GM12878 (cell line): ENCODE data around the gene MFAP4. TPM values are rescaled to one million over a fixed set of nuclear protein-coding genes. Genes with fewer than 3 reads are reported as not detected.

ENCODE experiments used
- ATAC-seq: fragments of 200-7000 bp; cut with Tn5 transposase; 3 replicates; pipeline ENCODE4 v1.9.1; 2020; ENCODE audit warnings: mild to moderate bottlenecking, moderate library complexity
- BruUV-seq: library from RNA; stranded (reverse); fragments of 400-500 nt; replicated peaks from 2 replicates; lab custom pipeline; 2021; lab: Mats Ljungman, UMichigan
- CTCF ChIA-PET: fragments of 300-600 bp; sonication (Branson Sonifier 250); formaldehyde crosslinking; extraction: SDS; loops from one replicate; lab custom pipeline; 2021; ENCODE audit warnings: inconsistent platforms; lab: Yijun Ruan, JAX
- POLR2A ChIA-PET: fragments of 350-600 bp; formaldehyde crosslinking; extraction: SDS; loops from one replicate; lab custom pipeline; 2021; ENCODE audit warnings: inconsistent platforms; lab: Charles Lee
- RAD21 ChIA-PET: fragments of 300-600 bp; sonication (Branson Sonifier 250); formaldehyde crosslinking; loops from one replicate; lab custom pipeline; 2023; ENCODE audit warnings: antibody characterized with exemption; ENCODE audit not compliant: unreplicated experiment; lab: Charles Lee
- SMC1A ChIA-PET: fragments of 300-600 bp; sonication (Branson Sonifier 250); formaldehyde crosslinking; loops from one replicate; lab custom pipeline; 2023; ENCODE audit not compliant: unreplicated experiment, uncharacterized antibody; lab: Charles Lee
- DNase-seq: peaks from one replicate; pipeline ENCODE4 v3.0.0-alpha.2; 2011; ENCODE audit warnings: low read depth, low spot score
- FAIRE-seq: peaks from 3 replicates; lab custom pipeline; 2011; peaks lifted over from hg19 to GRCh38; lab: Jason Lieb, UNC
- H2AFZ ChIP-seq: 2 replicates; pipeline ENCODE4 v1.6.0; 2011; ENCODE audit warnings: low read depth, low read length, control low read depth; ENCODE audit not compliant: control insufficient read depth
- H3K27ac ChIP-seq: 2 replicates; pipeline ENCODE4 v1.5.1; 2011; ENCODE audit warnings: control low read depth; ENCODE audit not compliant: control insufficient read depth, insufficient read depth
- H3K27me3 ChIP-seq, 2 experiments: replicated peaks in 1 of 2; 2 replicates each; pipeline versions ENCODE4 v1.6.0 to v1.6.1; 2011; ENCODE audit warnings: low read length in 1 of 2; ENCODE audit not compliant: control insufficient read depth in 2 of 2, insufficient read depth in 2 of 2
- H3K36me3 ChIP-seq, 2 experiments: 2 replicates each; pipeline ENCODE4 v1.5.1; 2011; ENCODE audit warnings: low read length in 1 of 2; ENCODE audit not compliant: control insufficient read depth in 2 of 2, insufficient read depth in 2 of 2
- H3K4me1 ChIP-seq: 2 replicates; pipeline ENCODE4 v1.6.1; 2011; ENCODE audit warnings: mild to moderate bottlenecking, low read length, moderate library complexity, mixed read lengths; ENCODE audit not compliant: control insufficient read depth, insufficient read depth
- H3K4me2 ChIP-seq: 2 replicates; pipeline ENCODE4 v1.6.0; 2011; ENCODE audit warnings: control low read depth; ENCODE audit not compliant: control insufficient read depth, insufficient read depth
- H3K4me3 ChIP-seq: fragments of 200-600 bp; sonication (generic); 2 replicates; pipeline ENCODE4 v1.5.1; 2016
- H3K79me2 ChIP-seq: 2 replicates; pipeline ENCODE4 v1.6.0; 2011; ENCODE audit warnings: low read length; ENCODE audit not compliant: control insufficient read depth, insufficient read depth
- H3K9ac ChIP-seq: 2 replicates; pipeline ENCODE4 v1.8.0; 2011; ENCODE audit warnings: low read length, control low read depth, mixed read lengths; ENCODE audit not compliant: control insufficient read depth, insufficient read depth
- H3K9me3 ChIP-seq: replicated peaks from 3 replicates; pipeline ENCODE4 v1.5.1; 2011; ENCODE audit warnings: mild to moderate bottlenecking, low read length; ENCODE audit not compliant: control insufficient read depth, insufficient read depth
- H4K20me1 ChIP-seq: 2 replicates; pipeline ENCODE4 v1.6.0; 2011; ENCODE audit not compliant: control insufficient read depth, insufficient read depth
- BMI1 ChIP-seq: fragments of 450-650 bp; IDR thresholded peaks from 2 replicates; pipeline ENCODE4 v1.6.1; 2016; ENCODE audit warnings: mild to moderate bottlenecking, moderate library complexity, borderline replicate concordance
- GABPA ChIP-seq: IDR thresholded peaks from 2 replicates; pipeline ENCODE4 v1.6.1; 2014; ENCODE audit warnings: antibody characterized with exemption, low read depth, mild to moderate bottlenecking, inconsistent platforms
- JUND ChIP-seq: IDR thresholded peaks from 2 replicates; pipeline ENCODE4 v1.6.1; 2012; ENCODE audit warnings: low read depth, mild to moderate bottlenecking, low read length, improper control_type of control experiment, moderate library complexity
- KAT2A ChIP-seq: conservative IDR thresholded peaks from 2 replicates; pipeline ENCODE4 v1.6.1; 2011; ENCODE audit warnings: low read depth, low read length; ENCODE audit not compliant: control insufficient read depth
- MTA3 ChIP-seq: IDR thresholded peaks from 2 replicates; pipeline ENCODE4 v1.6.1; 2012; ENCODE audit warnings: low read length, inconsistent platforms, borderline replicate concordance
- NR2F1 ChIP-seq: fragments of 450-650 bp; conservative IDR thresholded peaks from 2 replicates; pipeline ENCODE4 v1.6.1; 2017; ENCODE audit warnings: mild to moderate bottlenecking
- SIX5 ChIP-seq: IDR thresholded peaks from 2 replicates; pipeline ENCODE4 v1.6.1; 2011; ENCODE audit warnings: mild to moderate bottlenecking, low read depth, low read length, moderate library complexity; ENCODE audit not compliant: severe bottlenecking
- SMAD5 ChIP-seq: IDR thresholded peaks from 2 replicates; pipeline ENCODE4 v1.6.1; 2016; ENCODE audit warnings: antibody characterized with exemption, low read depth
- SPI1 ChIP-seq: IDR thresholded peaks from 2 replicates; pipeline ENCODE4 v1.6.1; 2011; ENCODE audit warnings: low read depth, mild to moderate bottlenecking, low read length, moderate library complexity, borderline replicate concordance; ENCODE audit not compliant: insufficient read depth
- TCF3 ChIP-seq: IDR thresholded peaks from 2 replicates; pipeline ENCODE4 v1.6.1; 2012; ENCODE audit warnings: low read depth, mild to moderate bottlenecking, low read length, borderline replicate concordance; ENCODE audit not compliant: insufficient read depth
- WRNIP1 ChIP-seq: IDR thresholded peaks from 2 replicates; pipeline ENCODE4 v1.6.1; 2011; ENCODE audit warnings: low read depth, low read length, improper control_type of control experiment, borderline replicate concordance
- WGBS: methylation state at CpG from one replicate; pipeline ENCODE4 v1.1.6; 2016; ENCODE audit warnings: low lambda C conversion rate; ENCODE audit not compliant: insufficient replicate concordance, insufficient coverage; ENCODE audit errors: missing lambda C conversion rate; 5-methylcytosine and 5-hydroxymethylcytosine counted together
- in situ Hi-C: fragments of 300-500 bp; cut with MboI; formaldehyde crosslinking; loops from 9 replicates; pipeline ENCODE4 v1.14.3; 2018; ENCODE audit warnings: mixed read lengths
- intact Hi-C: fragments of 100-400 bp; cut with micrococcal nuclease; formaldehyde crosslinking; loops from one replicate; pipeline ENCODE4 v1.14.2; 2022; ENCODE audit not compliant: unreplicated experiment
- polyA plus RNA-seq, 11 experiments: library from polyadenylated mRNA; depleted of rRNA in 4 of 11; unstranded in 6 of 11; stranded (reverse) in 5 of 11; fragments of >200 nt; fragmentation: Nextera tagmentation in 4 of 11; fragmentation: Illumina TruSeq in 1 of 11; extraction: Ambion mirVana in 4 of 11; extraction: Trizol in 1 of 11; gene quantifications; 1 replicate in 1 of 11; 2 replicates in 10 of 11; pipeline versions ENCODE4 v1.2.1 to v1.2.3, GENCODE V29; 2011 to 2016; ENCODE audit warnings: inconsistent platforms in 2 of 11, missing spikeins in 2 of 11, low read depth in 1 of 11
- total RNA-seq, 4 experiments: library from RNA; depleted of rRNA in 3 of 4; stranded (reverse); fragments of >200 nt in 3 of 4; fragmentation: Illumina TruSeq in 1 of 4; extraction: Trizol in 1 of 4; gene quantifications; 2 replicates each; pipeline versions ENCODE4 v1.2.1 to v1.2.3, GENCODE V29; 2013 to 2021
- TF ChIP-seq, protein P1 (sequence below): fragments of 450-650 bp; IDR thresholded peaks from 2 replicates; pipeline ENCODE4 v1.6.1; 2018; ENCODE audit warnings: borderline replicate concordance, mild to moderate bottlenecking; ENCODE audit not compliant: partially characterized antibody
- TF ChIP-seq, protein P2 (sequence below): IDR thresholded peaks from 2 replicates; pipeline ENCODE4 v1.6.1; 2012; ENCODE audit warnings: low read depth, low read length, improper control_type of control experiment

The MFAP4 gene
- total and polyA plus RNA-seq, 10 of the 15 experiments (the other 5 are each of a cell fraction or from before 2014, with no cell fraction given): 0.08 to 0.28 (median 0.09) TPM; not detected in 7

DNA sequence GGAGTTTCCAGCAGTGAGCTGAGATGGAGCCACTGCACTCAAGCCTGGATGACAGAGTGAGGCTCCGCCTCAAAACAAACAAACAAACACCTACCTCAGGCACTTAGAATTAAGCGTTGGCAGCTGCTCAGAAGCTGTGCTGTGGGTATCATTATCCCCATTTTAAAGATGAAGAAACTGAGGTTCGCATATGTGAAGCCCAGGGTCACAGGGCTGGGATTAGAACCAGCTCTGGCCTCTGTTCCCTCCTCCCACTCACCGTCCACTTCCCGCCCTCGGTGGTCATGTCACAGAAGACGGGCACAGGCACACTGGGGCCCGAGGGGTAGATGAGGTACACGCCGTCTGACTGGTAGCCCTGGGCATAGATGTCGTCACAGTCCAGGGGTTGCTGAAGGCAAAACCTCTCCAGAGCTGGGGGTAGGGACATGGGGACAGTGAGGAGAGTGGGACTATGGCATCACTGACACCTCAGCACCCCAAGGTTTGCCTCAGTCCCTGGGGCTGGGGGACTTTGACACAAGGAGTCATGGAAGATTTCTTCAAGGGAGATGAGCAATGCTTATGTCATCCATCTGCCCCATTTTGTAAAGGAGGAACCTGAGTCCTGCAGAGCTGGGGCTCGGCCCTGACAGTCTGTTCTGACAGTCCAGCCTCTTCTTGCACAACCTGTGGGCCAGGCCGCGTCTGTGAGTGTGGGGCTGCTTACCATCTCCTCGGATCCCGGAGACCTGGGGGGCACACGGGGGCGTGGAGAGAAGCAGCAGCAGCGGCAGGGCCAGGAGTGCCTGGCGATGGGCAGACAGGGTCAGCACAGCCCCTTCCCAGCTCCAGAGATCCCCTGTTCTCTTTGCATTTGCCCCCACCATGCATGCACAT lies 700 bp downstream of the MFAP4 start (continued):
- TF ChIP-seq, protein P1, sequence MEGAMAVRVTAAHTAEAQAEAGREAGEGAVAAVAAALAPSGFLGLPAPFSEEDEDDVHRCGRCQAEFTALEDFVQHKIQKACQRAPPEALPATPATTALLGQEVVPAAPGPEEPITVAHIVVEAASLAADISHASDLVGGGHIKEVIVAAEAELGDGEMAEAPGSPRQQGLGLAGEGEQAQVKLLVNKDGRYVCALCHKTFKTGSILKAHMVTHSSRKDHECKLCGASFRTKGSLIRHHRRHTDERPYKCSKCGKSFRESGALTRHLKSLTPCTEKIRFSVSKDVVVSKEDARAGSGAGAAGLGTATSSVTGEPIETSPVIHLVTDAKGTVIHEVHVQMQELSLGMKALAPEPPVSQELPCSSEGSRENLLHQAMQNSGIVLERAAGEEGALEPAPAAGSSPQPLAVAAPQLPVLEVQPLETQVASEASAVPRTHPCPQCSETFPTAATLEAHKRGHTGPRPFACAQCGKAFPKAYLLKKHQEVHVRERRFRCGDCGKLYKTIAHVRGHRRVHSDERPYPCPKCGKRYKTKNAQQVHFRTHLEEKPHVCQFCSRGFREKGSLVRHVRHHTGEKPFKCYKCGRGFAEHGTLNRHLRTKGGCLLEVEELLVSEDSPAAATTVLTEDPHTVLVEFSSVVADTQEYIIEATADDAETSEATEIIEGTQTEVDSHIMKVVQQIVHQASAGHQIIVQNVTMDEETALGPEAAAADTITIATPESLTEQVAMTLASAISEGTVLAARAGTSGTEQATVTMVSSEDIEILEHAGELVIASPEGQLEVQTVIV: no peak

DNA sequence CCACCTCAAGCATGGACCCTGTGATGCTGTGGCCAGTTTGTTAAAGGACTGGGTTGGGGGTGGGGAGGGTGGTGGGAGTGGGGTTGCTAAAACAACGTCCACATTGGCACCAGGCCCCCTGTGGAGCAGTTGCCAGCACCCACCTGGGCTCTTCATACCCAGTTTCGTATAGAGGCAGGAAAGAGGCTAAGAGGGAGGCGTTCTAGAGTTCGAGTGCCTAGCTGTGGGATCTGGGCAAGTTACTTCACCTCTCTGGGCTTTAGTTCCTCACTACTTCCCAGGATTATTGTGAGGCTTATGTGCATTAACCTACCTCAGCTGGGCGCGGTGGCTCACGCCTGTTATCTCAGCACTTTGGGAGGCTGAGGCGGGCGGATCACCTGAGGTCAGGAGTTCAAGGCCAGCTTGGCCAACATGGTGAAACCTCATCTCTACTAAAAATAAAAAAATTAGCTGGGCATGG lies 1.4 kb downstream of the MFAP4 start:
- CTCF ChIA-PET: interaction anchor here (1.4 kb wide), 1 partner anchor 23 kb away, joined by 4 read pairs; the partner anchor contains the start of gene B9D1
- no peak for TF ChIP-seq KAT2A
- no peak for TF ChIP-seq MTA3
- TF ChIP-seq SMAD5: no peak
- no peak for TF ChIP-seq BMI1
- no peak for TF ChIP-seq SIX5
- TF ChIP-seq WRNIP1: no peak
- TF ChIP-seq JUND: no peak
- TF ChIP-seq SPI1: no peak
- TF ChIP-seq GABPA: no peak
- TF ChIP-seq TCF3: no peak
- TF ChIP-seq, protein P2, sequence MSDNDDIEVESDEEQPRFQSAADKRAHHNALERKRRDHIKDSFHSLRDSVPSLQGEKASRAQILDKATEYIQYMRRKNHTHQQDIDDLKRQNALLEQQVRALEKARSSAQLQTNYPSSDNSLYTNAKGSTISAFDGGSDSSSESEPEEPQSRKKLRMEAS: no peak
- no peak for TF ChIP-seq NR2F1
- SMC1A ChIA-PET: interaction anchor here (1.2 kb wide), 1 partner anchor 28 kb away, joined by 3 read pairs; no protein-coding TSS in a partner anchor
- BruUV-seq: no TSS peak
- H3K9me3 ChIP-seq: no peaks in the 10 kb centered on the region
- ATAC-seq: no peak
- no peaks in the 10 kb centered on the region; a peak in 1 of 4 replicates for H3K27me3 ChIP-seq
- no peak overlapping the region for H2AFZ ChIP-seq
- H3K36me3 ChIP-seq: peaks cover 0 to 5% of the 10 kb centered on the region in 2 experiments; a peak in 2 of 4 replicates
- no peak overlapping the region for H3K9ac ChIP-seq
- POLR2A ChIA-PET: no interaction called here
- DNase-seq: no peak
- H3K4me2 ChIP-seq: no peak overlapping the region
- intact Hi-C loops: no loop called here
- H3K79me2 ChIP-seq: no peaks in the 10 kb centered on the region
- H3K4me1 ChIP-seq: no peaks in the 10 kb centered on the region
- in situ Hi-C loops: no loop called here
- no peak overlapping the region for H3K27ac ChIP-seq
- FAIRE-seq: no peak
- H3K4me3 ChIP-seq: no peak overlapping the region
- WGBS: 84% methylated on average over 8 of the region's 9 CpGs
- RAD21 ChIA-PET: no interaction called here
- no peaks in the 10 kb centered on the region for H4K20me1 ChIP-seq
